Karpas-422 (cell line): Measurements from ENCODE around the gene WDPCP. TPM values are rescaled to one million over a fixed set of nuclear protein-coding genes. Genes with fewer than 3 reads are reported as not detected.

Source experiments
- DNase-seq: peaks from one replicate; pipeline ENCODE4 v3.0.0-alpha.2; 2015
- H2AFZ ChIP-seq: fragments of 200-600 bp; sonication (generic); 2 replicates; pipeline ENCODE4 v1.6.1; 2014; ENCODE audit warnings: antibody characterized with exemption, low read length, mixed read lengths
- H3K27ac ChIP-seq: fragments of 200-600 bp; sonication (generic); 2 replicates; pipeline ENCODE4 v1.5.1; 2014; ENCODE audit warnings: mild to moderate bottlenecking, low read length, moderate library complexity
- H3K27me3 ChIP-seq: fragments of 200-600 bp; sonication (generic); 2 replicates; pipeline ENCODE4 v1.6.1; 2014; ENCODE audit warnings: low read length, mixed read lengths
- H3K36me3 ChIP-seq: fragments of 200-600 bp; sonication (generic); 2 replicates; pipeline ENCODE4 v1.6.1; 2014; ENCODE audit warnings: low read length, mixed read lengths; ENCODE audit not compliant: insufficient read depth
- H3K4me1 ChIP-seq: fragments of 200-600 bp; sonication (generic); 2 replicates; pipeline ENCODE4 v1.6.1; 2014; ENCODE audit warnings: mild to moderate bottlenecking, low read length, mixed read lengths
- H3K4me2 ChIP-seq: fragments of 200-600 bp; sonication (generic); 2 replicates; pipeline ENCODE4 v1.6.1; 2014; ENCODE audit warnings: low read length, low read depth, mild to moderate bottlenecking; ENCODE audit not compliant: poor library complexity, severe bottlenecking
- H3K4me3 ChIP-seq: fragments of 200-600 bp; sonication (generic); 2 replicates; pipeline ENCODE4 v1.5.1; 2014; ENCODE audit warnings: mild to moderate bottlenecking, antibody characterized with exemption, low read length, mixed read lengths
- H3K79me2 ChIP-seq: fragments of 200-600 bp; sonication (generic); 2 replicates; pipeline ENCODE4 v1.6.1; 2014; ENCODE audit warnings: mild to moderate bottlenecking, low read length, mixed read lengths
- H3K9ac ChIP-seq: fragments of 200-600 bp; sonication (generic); 2 replicates; pipeline ENCODE4 v1.6.0; 2014; ENCODE audit warnings: low read length
- H3K9me2 ChIP-seq: fragments of 200-600 bp; sonication (generic), shearing (Covaris generic); replicated peaks from 2 replicates; pipeline ENCODE4 v1.6.0; 2014; ENCODE audit warnings: mild to moderate bottlenecking, low read length, moderate library complexity; ENCODE audit not compliant: insufficient read depth
- H3K9me3 ChIP-seq: fragments of 300-700, 200-600 bp; sonication (generic); 2 replicates; pipeline ENCODE4 v1.6.1; 2014; ENCODE audit warnings: low read length, mixed read lengths
- H4K20me1 ChIP-seq: fragments of 200-600 bp; sonication (generic); 2 replicates; pipeline ENCODE4 v1.6.1; 2014; ENCODE audit warnings: mild to moderate bottlenecking, antibody characterized with exemption, low read length, low read depth; ENCODE audit not compliant: insufficient read depth
- total RNA-seq: library from RNA; depleted of rRNA; stranded (reverse); fragments of >200 nt; shearing (Covaris generic); gene quantifications from 2 replicates; pipeline ENCODE4 v1.2.3, GENCODE V29; 2014; ENCODE audit warnings: low replicate concordance

Gene WDPCP
- total RNA-seq, 1 experiment from 2014 or later, result 20.8 TPM

DNA sequence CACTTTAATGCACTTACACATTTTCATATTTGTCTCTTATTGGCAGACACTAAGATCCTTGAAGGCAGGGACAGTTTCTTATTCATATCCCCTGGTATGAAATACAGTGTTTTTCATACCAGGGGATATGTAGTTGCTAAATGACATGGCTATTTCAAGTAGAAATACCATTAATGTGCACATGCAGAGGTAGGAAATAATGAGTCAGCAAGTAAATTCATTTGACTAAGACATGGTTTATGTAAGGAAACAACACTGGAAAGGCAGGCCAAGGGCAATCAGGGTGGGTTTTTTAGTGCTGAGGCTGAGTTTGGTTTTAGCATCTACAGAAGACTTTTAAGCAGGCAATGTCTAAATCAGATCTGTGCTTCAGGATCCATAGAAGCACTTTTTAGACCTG is 155.9 kb downstream of the WDPCP start:
- no peaks in the 10 kb centered on the region for H3K9me2 ChIP-seq
- DNase-seq, result no peak
- H3K9ac ChIP-seq, result no peak overlapping the region

DNA sequence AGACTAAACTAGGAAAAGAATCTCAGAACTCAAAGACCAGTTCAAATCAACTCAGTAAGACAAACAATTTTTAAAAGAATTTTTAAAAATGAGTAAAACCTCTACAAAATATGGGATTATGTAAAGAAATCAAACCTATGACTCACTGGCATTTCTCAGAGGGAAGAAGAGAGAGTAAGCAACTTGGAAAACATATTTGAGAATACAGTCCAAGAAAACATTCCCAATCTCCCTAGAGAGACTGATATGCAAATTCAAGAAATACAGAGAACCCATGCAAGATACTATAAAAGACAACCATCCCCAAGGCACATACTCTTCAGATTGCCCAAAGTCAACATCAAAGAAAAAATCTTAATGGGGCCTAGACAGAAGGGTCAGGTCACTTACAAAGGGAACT is 162.7 kb downstream of the WDPCP start:
- H3K9me3 ChIP-seq, result no peaks in the 10 kb centered on the region
- DNase-seq, result no peak
- H3K27me3 ChIP-seq, result no peaks in the 10 kb centered on the region
- H3K4me2 ChIP-seq, result no peak overlapping the region
- peaks cover 3% of the 10 kb centered on the region; the same call in 1 of the 2 replicates for H3K4me1 ChIP-seq
- no peak overlapping the region for H3K27ac ChIP-seq
- no peak overlapping the region for H2AFZ ChIP-seq
- H3K9ac ChIP-seq, result no peak overlapping the region
- H3K4me3 ChIP-seq, result no peak overlapping the region
- no peaks in the 10 kb centered on the region for H3K9me2 ChIP-seq
- no peaks in the 10 kb centered on the region for H4K20me1 ChIP-seq
- no peaks in the 10 kb centered on the region for H3K79me2 ChIP-seq
- H3K36me3 ChIP-seq, result no peaks in the 10 kb centered on the region

More for the DNA sequence above, 155.9 kb downstream of the WDPCP start:
- no peak overlapping the region for H3K4me3 ChIP-seq
- no peak overlapping the region for H2AFZ ChIP-seq
- no peaks in the 10 kb centered on the region for H3K27me3 ChIP-seq
- H3K27ac ChIP-seq, result no peak overlapping the region
- no peaks in the 10 kb centered on the region for H3K79me2 ChIP-seq
- no peaks in the 10 kb centered on the region for H3K9me3 ChIP-seq
- H3K4me2 ChIP-seq, result no peak overlapping the region
- H3K4me1 ChIP-seq, result no peaks in the 10 kb centered on the region
- H4K20me1 ChIP-seq, result no peaks in the 10 kb centered on the region
- H3K36me3 ChIP-seq, result no peaks in the 10 kb centered on the region

DNA sequence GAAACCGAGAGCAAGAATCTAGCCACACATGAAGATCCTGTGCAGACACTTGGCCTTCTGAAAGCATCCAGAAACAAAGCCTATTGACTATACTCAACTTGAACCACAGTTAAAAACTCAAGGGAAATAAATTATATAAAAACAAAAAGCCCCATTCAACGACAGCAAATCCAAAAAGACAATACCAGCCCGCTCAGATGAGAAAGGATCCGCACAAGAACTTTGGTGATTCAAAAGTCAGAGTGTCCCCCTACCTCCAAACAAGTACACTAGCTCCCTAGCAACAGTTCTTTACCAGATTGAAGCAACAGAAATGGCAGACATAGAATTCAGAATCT is 163.2 kb downstream of the WDPCP start:
- no peak overlapping the region for H3K4me3 ChIP-seq
- H2AFZ ChIP-seq, result no peak overlapping the region
- H3K9ac ChIP-seq, result no peak overlapping the region
- H4K20me1 ChIP-seq, result no peaks in the 10 kb centered on the region
- H3K4me1 ChIP-seq, result peaks cover 3% of the 10 kb centered on the region; the same call in 1 of the 2 replicates
- no peaks in the 10 kb centered on the region for H3K27me3 ChIP-seq
- no peaks in the 10 kb centered on the region for H3K9me2 ChIP-seq
- DNase-seq, result no peak
- no peaks in the 10 kb centered on the region for H3K9me3 ChIP-seq
- no peaks in the 10 kb centered on the region for H3K79me2 ChIP-seq
- H3K36me3 ChIP-seq, result no peaks in the 10 kb centered on the region
- no peak overlapping the region for H3K4me2 ChIP-seq
- H3K27ac ChIP-seq, result no peak overlapping the region

DNA sequence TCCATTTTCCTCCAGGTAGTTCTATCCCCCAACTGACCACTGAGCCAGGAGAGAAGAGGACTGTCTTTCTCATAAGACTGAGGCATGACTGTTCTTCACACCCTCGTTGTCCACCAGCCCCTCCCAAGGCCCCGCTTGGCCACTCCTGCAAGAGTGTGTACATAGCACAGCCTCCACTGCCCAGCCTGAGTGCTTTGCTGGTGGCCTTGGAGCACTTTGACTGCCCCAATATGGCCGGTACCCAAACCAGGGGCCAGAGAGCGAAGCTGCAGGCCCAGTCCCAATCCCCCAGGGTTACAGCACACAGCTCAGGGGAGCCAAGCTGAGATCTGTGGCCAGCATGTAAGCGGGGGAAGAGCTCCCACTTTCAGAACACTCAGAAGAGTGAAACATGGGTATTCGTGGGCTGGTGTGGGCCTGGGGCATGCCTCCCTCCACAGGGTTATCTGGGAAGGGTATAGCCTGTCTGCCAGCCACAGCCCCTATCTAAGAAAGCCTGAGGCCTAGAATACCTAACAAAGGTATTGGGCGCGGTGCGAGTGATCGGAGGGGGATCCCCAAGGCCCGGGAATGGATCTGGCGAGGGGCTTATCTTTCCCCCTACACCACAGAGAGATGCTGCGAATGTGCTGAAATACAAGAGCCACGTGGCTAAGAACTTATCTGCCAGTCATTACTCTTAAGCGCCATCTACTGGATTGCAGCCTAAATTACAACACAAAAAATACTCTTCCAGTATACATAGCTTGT is 163.8 kb downstream of the WDPCP start:
- H3K9ac ChIP-seq, result no peak overlapping the region
- no peaks in the 10 kb centered on the region for H3K27me3 ChIP-seq
- no peak overlapping the region for H3K4me2 ChIP-seq
- peak overlapping the region; percentile 76 for H2AFZ ChIP-seq
- H4K20me1 ChIP-seq, result no peaks in the 10 kb centered on the region
- no peaks in the 10 kb centered on the region for H3K36me3 ChIP-seq
- no peaks in the 10 kb centered on the region for H3K9me3 ChIP-seq
- H3K4me1 ChIP-seq, result peaks cover 3% of the 10 kb centered on the region; the same call in 1 of the 2 replicates
- H3K9me2 ChIP-seq, result no peaks in the 10 kb centered on the region
- no peak overlapping the region for H3K27ac ChIP-seq
- H3K79me2 ChIP-seq, result no peaks in the 10 kb centered on the region
- peak; percentile 94 for DNase-seq
- H3K4me3 ChIP-seq, result no peak overlapping the region

DNA sequence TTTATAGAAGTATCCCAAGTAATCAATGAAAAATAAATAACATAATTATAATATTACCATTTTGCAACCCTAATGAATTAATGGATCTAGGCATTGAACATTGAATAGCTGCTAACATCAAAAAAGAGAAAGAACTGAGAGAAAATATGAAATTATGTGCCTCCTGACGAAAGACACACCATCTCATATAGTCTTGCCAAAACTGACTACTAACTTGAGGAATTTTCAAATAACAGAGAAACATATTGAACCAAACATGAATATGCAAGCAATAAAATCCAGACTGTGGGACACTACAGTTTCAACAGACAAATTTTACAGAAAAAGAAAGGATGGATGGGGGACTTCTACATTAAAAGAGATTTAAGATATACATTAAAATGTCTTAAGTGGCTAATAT is 165.7 kb downstream of the WDPCP start:
- peaks cover 3% of the 10 kb centered on the region; the same call in 1 of the 2 replicates for H3K4me1 ChIP-seq

DNA sequence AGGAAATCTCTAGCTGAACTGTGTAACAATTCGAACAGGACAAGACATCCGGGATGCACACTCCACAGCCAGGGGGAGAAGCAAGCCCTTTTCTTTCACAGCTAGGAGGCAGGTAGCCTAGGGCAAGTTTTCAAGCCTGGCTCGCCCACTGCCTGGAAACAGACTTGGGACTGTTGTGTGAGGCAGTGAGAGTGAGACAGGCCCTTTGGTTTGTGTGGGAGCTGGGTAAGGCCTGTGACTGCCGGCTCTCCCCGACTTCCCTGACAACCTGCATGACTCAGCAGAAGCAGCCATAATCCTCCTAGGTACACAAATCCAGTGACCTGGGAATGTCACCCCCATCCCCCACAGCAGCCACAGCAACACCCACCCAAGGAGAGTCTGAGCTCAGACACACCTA is 179.7 kb downstream of the WDPCP start:
- no peaks in the 10 kb centered on the region for H3K36me3 ChIP-seq
- no peak for DNase-seq
- no peak overlapping the region for H3K27ac ChIP-seq
- no peak overlapping the region for H3K4me2 ChIP-seq
- H3K9ac ChIP-seq, result no peak overlapping the region
- no peaks in the 10 kb centered on the region for H3K9me2 ChIP-seq
- no peaks in the 10 kb centered on the region for H3K4me1 ChIP-seq
- H3K4me3 ChIP-seq, result no peak overlapping the region
- H2AFZ ChIP-seq, result no peak overlapping the region
- no peaks in the 10 kb centered on the region for H3K27me3 ChIP-seq
- no peaks in the 10 kb centered on the region for H3K79me2 ChIP-seq
- no peaks in the 10 kb centered on the region for H4K20me1 ChIP-seq
- H3K9me3 ChIP-seq, result no peaks in the 10 kb centered on the region

More for the DNA sequence above, 165.7 kb downstream of the WDPCP start:
- H3K9me3 ChIP-seq, result no peaks in the 10 kb centered on the region
- no peak overlapping the region for H3K4me2 ChIP-seq
- H3K4me3 ChIP-seq, result no peak overlapping the region
- H3K79me2 ChIP-seq, result no peaks in the 10 kb centered on the region
- H3K9ac ChIP-seq, result no peak overlapping the region
- H3K9me2 ChIP-seq, result no peaks in the 10 kb centered on the region
- H2AFZ ChIP-seq, result no peak overlapping the region
- DNase-seq, result no peak
- no peaks in the 10 kb centered on the region for H3K27me3 ChIP-seq
- H4K20me1 ChIP-seq, result no peaks in the 10 kb centered on the region
- H3K27ac ChIP-seq, result no peak overlapping the region
- no peaks in the 10 kb centered on the region for H3K36me3 ChIP-seq

DNA sequence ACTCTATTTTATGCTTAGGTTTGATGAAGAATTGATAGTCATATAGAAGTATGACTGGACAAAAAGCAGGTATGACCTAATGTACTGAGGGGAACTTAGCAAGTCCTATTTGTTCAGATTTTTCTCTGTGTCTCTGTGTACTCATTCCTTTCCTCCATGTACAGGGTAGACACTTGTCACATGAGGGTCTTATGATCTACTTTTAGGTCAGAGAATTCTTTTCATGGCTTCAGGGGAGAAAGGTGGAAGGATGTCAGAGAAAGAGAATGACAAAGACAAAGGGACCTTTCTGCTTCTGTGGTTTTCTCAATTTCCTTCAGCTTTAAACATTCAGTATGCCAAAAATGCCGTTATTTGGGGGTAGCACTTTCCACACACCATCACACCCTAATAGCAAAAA is 181.6 kb downstream of the WDPCP start:
- Histone ChIP-seq H3K9ac (no peak overlapping the region), H2AFZ (no peak overlapping the region), H3K4me1 (no peaks in the 10 kb centered on the region), H3K9me3 (no peaks in the 10 kb centered on the region), H3K4me3 (no peak overlapping the region), H3K27ac (no peak overlapping the region), H3K36me3 (no peaks in the 10 kb centered on the region), H3K79me2 (no peaks in the 10 kb centered on the region), H3K4me2 (no peak overlapping the region), H3K9me2 (no peaks in the 10 kb centered on the region), H4K20me1 (no peaks in the 10 kb centered on the region), H3K27me3 (no peaks in the 10 kb centered on the region)
- DNase-seq, result no peak

DNA sequence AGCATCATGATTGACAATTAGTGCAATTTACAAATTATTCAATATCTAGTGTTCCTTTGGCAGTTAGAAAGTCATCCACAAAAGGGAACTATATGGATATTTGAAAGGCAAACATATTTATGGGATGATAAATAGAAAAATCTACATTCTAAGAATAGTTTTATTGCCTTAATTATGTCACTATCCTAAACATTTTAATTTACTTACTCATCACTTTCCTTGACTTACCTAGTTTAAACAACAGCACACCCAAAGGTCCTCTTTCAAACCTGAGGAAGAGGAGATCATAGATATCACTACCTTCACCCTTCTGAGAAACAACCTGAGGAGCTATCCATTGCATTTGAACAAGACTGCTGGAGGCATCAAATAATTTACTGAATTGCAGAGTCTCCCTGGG is 184.5 kb downstream of the WDPCP start:
- no peak overlapping the region for H2AFZ ChIP-seq
- no peak for DNase-seq
- H3K4me3 ChIP-seq, result no peak overlapping the region
- no peaks in the 10 kb centered on the region for H4K20me1 ChIP-seq
- no peak overlapping the region for H3K27ac ChIP-seq
- no peaks in the 10 kb centered on the region for H3K9me3 ChIP-seq
- no peaks in the 10 kb centered on the region for H3K9me2 ChIP-seq
- no peaks in the 10 kb centered on the region for H3K79me2 ChIP-seq
- H3K27me3 ChIP-seq, result no peaks in the 10 kb centered on the region
- H3K4me2 ChIP-seq, result no peak overlapping the region
- no peak overlapping the region for H3K9ac ChIP-seq
- H3K4me1 ChIP-seq, result no peaks in the 10 kb centered on the region
- no peaks in the 10 kb centered on the region for H3K36me3 ChIP-seq
